Neuronal stem cell (in vitro differentiated cells): Measurements from ENCODE around the gene CAMK2A.

Source experiments
- DNase-seq: peaks from one replicate; pipeline ENCODE4 v3.0.0-alpha.2; 2013; ENCODE audit warnings: low spot score
- H2AFZ ChIP-seq: one replicate; pipeline ENCODE4 v1.6.1; 2013; ENCODE audit warnings: mild to moderate bottlenecking, low read length, inconsistent platforms
- H2AK5ac ChIP-seq: 2 replicates; pipeline ENCODE4 v1.6.1; 2013; ENCODE audit warnings: low read depth, mild to moderate bottlenecking, inconsistent platforms, low read length, moderate library complexity, mixed read lengths
- H2BK120ac ChIP-seq: 2 replicates; pipeline ENCODE4 v1.6.1; 2013; ENCODE audit warnings: low read depth, mild to moderate bottlenecking, inconsistent platforms, low read length, moderate library complexity, mixed read lengths
- H2BK12ac ChIP-seq: one replicate; pipeline ENCODE4 v1.6.1; 2013; ENCODE audit warnings: low read length, inconsistent platforms
- H2BK15ac ChIP-seq: 2 replicates; pipeline ENCODE4 v1.6.1; 2013; ENCODE audit warnings: mild to moderate bottlenecking, low read length, inconsistent platforms, mixed read lengths
- H2BK5ac ChIP-seq: one replicate; pipeline ENCODE4 v1.6.1; 2013; ENCODE audit warnings: inconsistent platforms, mild to moderate bottlenecking, low read length, moderate library complexity
- H3K14ac ChIP-seq: one replicate; pipeline ENCODE4 v1.6.1; 2013; ENCODE audit warnings: low read length, inconsistent platforms
- H3K18ac ChIP-seq: 2 replicates; pipeline ENCODE4 v1.6.1; 2013; ENCODE audit warnings: low read length, inconsistent platforms
- H3K23ac ChIP-seq: 2 replicates; pipeline ENCODE4 v1.6.1; 2013; ENCODE audit warnings: low read depth, mild to moderate bottlenecking, mixed read lengths, low read length, inconsistent platforms; ENCODE audit not compliant: poor library complexity
- H3K27ac ChIP-seq: replicated peaks from 3 replicates; pipeline ENCODE4 v1.5.1; 2013; ENCODE audit warnings: low read length, inconsistent platforms
- H3K27me3 ChIP-seq, 3 experiments: 2 replicates each; pipeline ENCODE4 v1.6.1; 2013; ENCODE audit warnings: low read length in 3 of 3, mild to moderate bottlenecking in 2 of 3, inconsistent platforms in 1 of 3, low read depth in 1 of 3, mixed read lengths in 1 of 3, moderate library complexity in 1 of 3; ENCODE audit not compliant: control insufficient read depth in 3 of 3, insufficient read depth in 3 of 3
- H3K36me3 ChIP-seq, 2 donors: replicated peaks in 1 of 2; 2 replicates each; pipeline ENCODE4 v1.6.1; 2013; ENCODE audit warnings: low read length in 2 of 2; ENCODE audit not compliant: control insufficient read depth in 2 of 2, insufficient read depth in 2 of 2
- H3K4ac ChIP-seq: 2 replicates; pipeline ENCODE4 v1.6.1; 2013; ENCODE audit warnings: inconsistent platforms, mild to moderate bottlenecking, low read length, moderate library complexity
- H3K4me1 ChIP-seq, 2 donors: 1 replicate in 1 of 2; 2 replicates in 1 of 2; pipeline ENCODE4 v1.6.1; 2013; ENCODE audit warnings: low read length in 2 of 2, low read depth in 1 of 2; ENCODE audit not compliant: control insufficient read depth in 2 of 2, insufficient read depth in 1 of 2
- H3K4me2 ChIP-seq: one replicate; pipeline ENCODE4 v1.6.1; 2013; ENCODE audit warnings: mild to moderate bottlenecking, low read length, inconsistent platforms; ENCODE audit not compliant: insufficient read depth, poor library complexity, severe bottlenecking
- H3K4me3 ChIP-seq, 2 donors: 2 replicates each; pipeline ENCODE4 v1.5.1; 2013; ENCODE audit warnings: low read length in 2 of 2, mild to moderate bottlenecking in 2 of 2, inconsistent platforms in 1 of 2, moderate library complexity in 1 of 2
- H3K79me1 ChIP-seq: one replicate; pipeline ENCODE4 v1.6.1; 2013; ENCODE audit warnings: low read depth, mild to moderate bottlenecking, inconsistent platforms, low read length, moderate library complexity
- H3K9ac ChIP-seq: one replicate; pipeline ENCODE4 v1.6.1; 2013; ENCODE audit warnings: mild to moderate bottlenecking, low read depth, low read length, inconsistent platforms; ENCODE audit not compliant: poor library complexity
- H3K9me3 ChIP-seq, 2 donors: replicated peaks in 1 of 2; 2 replicates each; pipeline versions ENCODE3 to v1.6.1; 2013; ENCODE audit warnings: low read length in 2 of 2, mild to moderate bottlenecking in 2 of 2, inconsistent platforms in 1 of 2, low read depth in 1 of 2, mixed read lengths in 1 of 2, moderate library complexity in 1 of 2; ENCODE audit not compliant: control insufficient read depth in 2 of 2, insufficient read depth in 1 of 2
- H4K8ac ChIP-seq: one replicate; pipeline ENCODE4 v1.6.1; 2013; ENCODE audit warnings: low read depth, mild to moderate bottlenecking, inconsistent platforms, low read length, moderate library complexity
- H4K91ac ChIP-seq: one replicate; pipeline ENCODE4 v1.6.1; 2013; ENCODE audit warnings: low read length, low read depth, mild to moderate bottlenecking, inconsistent platforms; ENCODE audit not compliant: poor library complexity
- WGBS, 2 donors: extraction: QIAGEN DNeasy Blood & Tissue Kit; methylation state at CpG; one replicate each; pipeline ENCODE4 v1.1.7; 2013; ENCODE audit warnings: missing lambda C conversion rate in 2 of 2, mixed read lengths in 1 of 2; ENCODE audit not compliant: insufficient read length in 2 of 2, insufficient replicate concordance in 1 of 2; ENCODE audit errors: extremely low coverage in 2 of 2; 5-methylcytosine and 5-hydroxymethylcytosine counted together

Gene CAMK2A

GRCh38 chr5:150203832-150204589 is 85.6 kb downstream of the CAMK2A start:
- Histone ChIP-seq H3K27me3 (peaks cover 0 to 37% (median 2%) of the 10 kb centered on the region in 3 experiments), H3K27ac (no peak overlapping the region), H4K91ac (no peak overlapping the region), H3K4ac (no peak overlapping the region), H2AFZ (no peak overlapping the region), H3K36me3 (no peaks in the 10 kb centered on the region), H2BK5ac (no peak overlapping the region), H4K8ac (no peak overlapping the region), H3K4me2 (no peak overlapping the region), H3K9me3 (no peaks in the 10 kb centered on the region), H2BK12ac (no peak overlapping the region), H2BK120ac (no peak overlapping the region), H3K4me3 (no peak overlapping the region), H2AK5ac (peak overlapping the region; percentile 49), H3K14ac (no peak overlapping the region), H3K4me1 (peaks cover 2% of the 10 kb centered on the region in 2 donors), H3K18ac (no peak overlapping the region), H3K9ac (peak overlapping the region; percentile 50), H3K23ac (no peak overlapping the region), H3K79me1 (no peaks in the 10 kb centered on the region), H2BK15ac (no peak overlapping the region)
- no peak for DNase-seq
- no CpG with 5 or more reads among the region's 12 CpGs for WGBS, 2 donors

GRCh38 chr5:150202501-150202900 is 87.1 kb downstream of the CAMK2A start:
- Histone ChIP-seq H2AFZ (no peak overlapping the region), H3K4me3 (no peak overlapping the region), H3K4me2 (no peak overlapping the region), H3K27me3 (peaks cover 0 to 25% (median 2%) of the 10 kb centered on the region in 3 experiments), H3K79me1 (no peaks in the 10 kb centered on the region), H3K18ac (peak overlapping the region; percentile 65), H3K4ac (no peak overlapping the region), H2BK15ac (no peak overlapping the region), H3K36me3 (no peaks in the 10 kb centered on the region), H2BK12ac (no peak overlapping the region), H3K9ac (no peak overlapping the region), H4K8ac (no peak overlapping the region), H2BK120ac (no peak overlapping the region), H3K4me1 (no peaks in the 10 kb centered on the region), H3K27ac (no peak overlapping the region), H3K9me3 (no peaks in the 10 kb centered on the region), H2AK5ac (no peak overlapping the region), H2BK5ac (no peak overlapping the region), H3K14ac (no peak overlapping the region), H4K91ac (no peak overlapping the region), H3K23ac (no peak overlapping the region)
- WGBS, 2 donors, result no CpG with 5 or more reads among the region's 10 CpGs
- DNase-seq, result no peak

- no peak overlapping the region for H2AK5ac ChIP-seq
- no peak overlapping the region for H2AFZ ChIP-seq
- H3K9me3 ChIP-seq, result no peaks in the 10 kb centered on the region
- H2BK120ac ChIP-seq, result no peak overlapping the region
- H3K36me3 ChIP-seq, result no peaks in the 10 kb centered on the region
- no peak overlapping the region for H3K18ac ChIP-seq
- no peak overlapping the region for H2BK5ac ChIP-seq
- H3K79me1 ChIP-seq, result no peaks in the 10 kb centered on the region
- no peak overlapping the region for H2BK15ac ChIP-seq
- H3K23ac ChIP-seq, result no peak overlapping the region
- peaks cover 0 to 58% (median 5%) of the 10 kb centered on the region in 3 experiments for H3K27me3 ChIP-seq
- H3K4ac ChIP-seq, result no peak overlapping the region
- WGBS, 2 donors, result no CpG with 5 or more reads among the region's 1 CpG
- no peak overlapping the region for H3K14ac ChIP-seq
- H2BK12ac ChIP-seq, result no peak overlapping the region
- no peak for DNase-seq
- no peak overlapping the region for H3K4me2 ChIP-seq
- no peak overlapping the region for H3K4me3 ChIP-seq
- H3K27ac ChIP-seq, result no peak overlapping the region
- no peak overlapping the region for H4K8ac ChIP-seq
- no peak overlapping the region for H3K9ac ChIP-seq
- H4K91ac ChIP-seq, result no peak overlapping the region
- peaks cover 2 to 4% of the 10 kb centered on the region in 2 donors for H3K4me1 ChIP-seq
Observed at GRCh38 chr5:150197476-150197875, 92.1 kb downstream of the CAMK2A start.

GRCh38 chr5:150196986-150197385 is 92.6 kb downstream of the CAMK2A start:
- peak overlapping the region; percentile 69 for H2BK15ac ChIP-seq
- H2BK120ac ChIP-seq, result no peak overlapping the region
- no peak overlapping the region for H3K23ac ChIP-seq
- H2AK5ac ChIP-seq, result no peak overlapping the region
- H3K14ac ChIP-seq, result no peak overlapping the region
- no peaks in the 10 kb centered on the region for H3K79me1 ChIP-seq
- no peak overlapping the region for H3K27ac ChIP-seq
- H2BK5ac ChIP-seq, result no peak overlapping the region
- H3K4me2 ChIP-seq, result no peak overlapping the region
- H3K9me3 ChIP-seq, result no peaks in the 10 kb centered on the region
- peak overlapping the region; percentile 49 for H3K18ac ChIP-seq
- WGBS, 2 donors, result no CpG with 5 or more reads among the region's 16 CpGs
- no peak overlapping the region for H2BK12ac ChIP-seq
- H2AFZ ChIP-seq, result no peak overlapping the region
- H3K4ac ChIP-seq, result no peak overlapping the region
- peaks cover 0 to 63% (median 9%) of the 10 kb centered on the region in 3 experiments for H3K27me3 ChIP-seq
- H3K4me1 ChIP-seq, result peaks cover 2 to 6% of the 10 kb centered on the region in 2 donors
- H3K9ac ChIP-seq, result no peak overlapping the region
- no peak overlapping the region for H4K91ac ChIP-seq
- H3K4me3 ChIP-seq, result no peak overlapping the region
- no peak overlapping the region for H4K8ac ChIP-seq
- no peak for DNase-seq
- no peaks in the 10 kb centered on the region for H3K36me3 ChIP-seq
